Liver (tissue), 9 donors: ENCODE results near the gene FBXW7. TPM values are rescaled to one million over a fixed set of nuclear protein-coding genes. Genes with fewer than 3 reads are reported as not detected.

Experiments
- DNase-seq: peaks from one replicate; pipeline ENCODE4 v3.0.0-alpha.2; 2017; ENCODE audit warnings: low spot score
- H3K27ac ChIP-seq, 2 donors: one replicate each; pipeline ENCODE4 v1.7.0; 2013; ENCODE audit warnings: inconsistent platforms in 2 of 2, low read length in 2 of 2, control low read depth in 1 of 2, low read depth in 1 of 2, mild to moderate bottlenecking in 1 of 2
- H3K27me3 ChIP-seq, 4 donors: one replicate each; pipeline versions ENCODE4 v1.6.1 to v1.7.0; 2013; ENCODE audit warnings: low read length in 3 of 4, inconsistent platforms in 1 of 4, mild to moderate bottlenecking in 1 of 4, moderate library complexity in 1 of 4; ENCODE audit not compliant: control insufficient read depth in 4 of 4, insufficient read depth in 4 of 4
- H3K36me3 ChIP-seq, 4 donors: one replicate each; pipeline versions ENCODE4 v1.6.1 to v1.7.0; 2013; ENCODE audit warnings: low read length in 3 of 4, mild to moderate bottlenecking in 3 of 4, low read depth in 1 of 4, moderate library complexity in 1 of 4; ENCODE audit not compliant: control insufficient read depth in 4 of 4, insufficient read depth in 3 of 4
- H3K4me1 ChIP-seq, 4 donors: one replicate each; pipeline versions ENCODE4 v1.6.1 to v1.7.0; 2013; ENCODE audit warnings: low read length in 3 of 4, mild to moderate bottlenecking in 3 of 4, moderate library complexity in 1 of 4; ENCODE audit not compliant: control insufficient read depth in 4 of 4, insufficient read depth in 4 of 4
- H3K4me3 ChIP-seq, 3 donors: one replicate each; pipeline versions ENCODE4 v1.6.1 to v1.7.0; 2013; ENCODE audit warnings: low read length in 3 of 3, control low read depth in 1 of 3, low read depth in 1 of 3, mild to moderate bottlenecking in 1 of 3
- H3K9ac ChIP-seq, 2 donors: one replicate each; pipeline ENCODE4 v1.7.0; 2013; ENCODE audit warnings: low read length in 2 of 2, mild to moderate bottlenecking in 2 of 2, moderate library complexity in 2 of 2, control low read depth in 1 of 2, low read depth in 1 of 2
- H3K9me3 ChIP-seq, 4 donors: one replicate each; pipeline versions ENCODE4 v1.6.1 to v1.7.0; 2013; ENCODE audit warnings: low read length in 3 of 4; ENCODE audit not compliant: control insufficient read depth in 4 of 4
- ATF3 ChIP-seq: IDR thresholded peaks from 2 replicates; pipeline ENCODE4 v1.6.1; 2016; ENCODE audit warnings: antibody characterized with exemption
- CTCF ChIP-seq: fragments of 150-350 bp; IDR thresholded peaks from 2 replicates; pipeline ENCODE4 v1.5.1; 2017; ENCODE audit warnings: improper control_type of control experiment, low read depth, low read length; ENCODE audit not compliant: missing input control
- EGR1 ChIP-seq, 2 donors: IDR thresholded peaks; 2 replicates each; pipeline ENCODE4 v1.6.1; 2016 to 2018; ENCODE audit warnings: antibody characterized with exemption in 2 of 2, low read depth in 2 of 2
- FOXA1 ChIP-seq: IDR thresholded peaks from 2 replicates; pipeline ENCODE4 v1.6.1; 2016; ENCODE audit warnings: antibody characterized with exemption
- FOXA2 ChIP-seq: IDR thresholded peaks from 2 replicates; pipeline ENCODE4 v1.6.1; 2016; ENCODE audit warnings: antibody characterized with exemption
- GABPA ChIP-seq, 2 donors: IDR thresholded peaks in 1 of 2; conservative IDR thresholded peaks in 1 of 2; 2 replicates each; pipeline ENCODE4 v1.6.1; 2016; ENCODE audit warnings: antibody characterized with exemption in 2 of 2, mild to moderate bottlenecking in 1 of 2, moderate library complexity in 1 of 2
- HNF4A ChIP-seq, 2 donors: conservative IDR thresholded peaks; 2 replicates each; pipeline ENCODE4 v1.6.1; 2016; ENCODE audit warnings: antibody characterized with exemption in 2 of 2, mild to moderate bottlenecking in 2 of 2
- HNF4G ChIP-seq: IDR thresholded peaks from 2 replicates; pipeline ENCODE4 v1.6.1; 2016; ENCODE audit warnings: antibody characterized with exemption
- JUND ChIP-seq, 2 donors: IDR thresholded peaks; 2 replicates each; pipeline ENCODE4 v1.6.1; 2016; ENCODE audit warnings: antibody characterized with exemption in 2 of 2
- MAX ChIP-seq: IDR thresholded peaks from 2 replicates; pipeline ENCODE4 v1.6.1; 2016; ENCODE audit warnings: antibody characterized with exemption
- NR2F2 ChIP-seq: IDR thresholded peaks from 2 replicates; pipeline ENCODE4 v1.6.1; 2016; ENCODE audit warnings: antibody characterized with exemption
- RAD21 ChIP-seq, 2 donors: IDR thresholded peaks; 2 replicates each; pipeline ENCODE4 v1.6.1; 2016; ENCODE audit warnings: antibody characterized with exemption in 2 of 2, mild to moderate bottlenecking in 2 of 2
- REST ChIP-seq: IDR thresholded peaks from 2 replicates; pipeline ENCODE4 v1.6.1; 2016; ENCODE audit warnings: antibody characterized with exemption, mild to moderate bottlenecking
- RXRA ChIP-seq, 2 donors: IDR thresholded peaks; 2 replicates each; pipeline ENCODE4 v1.6.1; 2017 to 2018; ENCODE audit warnings: antibody characterized with exemption in 2 of 2, mild to moderate bottlenecking in 1 of 2
- SP1 ChIP-seq: IDR thresholded peaks from 2 replicates; pipeline ENCODE4 v1.6.1; 2018; ENCODE audit warnings: antibody characterized with exemption, mild to moderate bottlenecking
- TAF1 ChIP-seq: conservative IDR thresholded peaks from 2 replicates; pipeline ENCODE4 v1.6.1; 2016; ENCODE audit warnings: antibody characterized with exemption, mild to moderate bottlenecking
- YY1 ChIP-seq: IDR thresholded peaks from 2 replicates; pipeline ENCODE4 v1.6.1; 2016; ENCODE audit warnings: antibody characterized with exemption, mild to moderate bottlenecking
- ZBTB33 ChIP-seq: IDR thresholded peaks from 2 replicates; pipeline ENCODE4 v1.6.1; 2016; ENCODE audit warnings: antibody characterized with exemption
- WGBS: extraction: QIAGEN DNeasy Blood & Tissue Kit; methylation state at CpG from one replicate; pipeline ENCODE4 v1.1.7; 2013; 5-methylcytosine and 5-hydroxymethylcytosine counted together
- polyA plus RNA-seq, 2 donors: library from polyadenylated mRNA; stranded (reverse) in 1 of 2; unstranded in 1 of 2; fragments of 200-250 nt in 1 of 2; fragments of >200 nt in 1 of 2; fragmentation: Nextera tagmentation in 1 of 2; extraction: Ambion mirVana in 1 of 2; gene quantifications; one replicate each; pipeline versions ENCODE4 v1.2.1 to v1.2.3, GENCODE V29; 2013 to 2015
- total RNA-seq, 2 donors: library from RNA; depleted of rRNA; stranded (reverse); fragments of >200 nt; gene quantifications; one replicate each; pipeline ENCODE4 v1.2.3, GENCODE V29; 2014
- donor health status: healthy.
- donor health status: healthy.
- donor health status: healthy.
- donor health status: healthy.
- donor health status: healthy.

FBXW7 gene
- total and polyA plus RNA-seq, 4 donors, result 4.0 to 56.9 (median 16.1) TPM

GRCh38 chr4:152578670-152579069, 42.8 kb upstream of the FBXW7 start:
- Histone ChIP-seq H3K9me3 (no peaks in the 10 kb centered on the region), H3K27ac (no peak overlapping the region), H3K9ac (no peak overlapping the region), H3K27me3 (no peaks in the 10 kb centered on the region), H3K36me3 (no peaks in the 10 kb centered on the region), H3K4me3 (no peak overlapping the region), H3K4me1 (peaks cover 0 to 5% (median 3%) of the 10 kb centered on the region in 4 donors)
- 73% methylated on average over 1 of the region's 1 CpG for WGBS
- TF ChIP-seq REST (no peak), ATF3 (no peak), YY1 (no peak), HNF4A (conservative IDR thresholded peaks at IDR 0.05) (no peak), NR2F2 (no peak), RAD21 (IDR thresholded peaks at IDR 0.05) (no peak), TAF1 (no peak), MAX (no peak), FOXA1 (no peak), ZBTB33 (no peak), HNF4G (no peak), EGR1 (IDR thresholded peaks at IDR 0.05; ENCODE audit: low read depth in 2 of 2) (no peak), CTCF (no peak), GABPA (IDR thresholded peaks at IDR 0.05 in 1 of 2, conservative IDR thresholded peaks at IDR 0.05 in 1 of 2) (no peak), SP1 (no peak), JUND (IDR thresholded peaks at IDR 0.05) (no peak), FOXA2 (no peak), RXRA (IDR thresholded peaks at IDR 0.05) (no peak)
- no peak for DNase-seq
